ENCODE data around the gene RNF146. TPM values are rescaled to one million over a fixed set of nuclear protein-coding genes. Genes with fewer than 3 reads are reported as not detected.
"Not testable (repeated sequence)": the region's sequence is repeated elsewhere in the genome, so short reads cannot be mapped to it uniquely, and the experiment has no call there.

RNF146 gene
- 21.0 TPM for total RNA-seq

GRCh38 chr6:127266178-127266891 lies at the start of gene RNF146:
RNF146 (plus strand) TSS chr6:127266864; CDS start chr6:127280339, 13,475 bp downstream.
- peak within 1 kb of the TSS; percentile 99 to 100 for H3K27ac ChIP-seq
- no peaks in the 10 kb centered on the region for H3K27me3 ChIP-seq
- H3K9me3 ChIP-seq: no peaks in the 10 kb centered on the region
- TF ChIP-seq CTCF (IDR thresholded peaks at IDR 0.05): peak; percentile 49 to 81 (median 78)
- peak; percentile 16 to 89 for DNase-seq (ENCODE audit: low spot score in 2 of 2)
- peaks cover 0 to 5% of the 10 kb centered on the region in 2 donors for H3K4me1 ChIP-seq
- no peaks in the 10 kb centered on the region for H3K36me3 ChIP-seq
- peak within 1 kb of the TSS; percentile 87 to 91 for H3K4me3 ChIP-seq
- intact Hi-C loops (cut with DNase I): loop anchor here (2.0 to 10.0 kb wide), 4 partner anchors 76 to 1482 kb away; partner anchors contain the start of gene ECHDC1

- Histone ChIP-seq H3K4me1 (no peaks in the 10 kb centered on the region), H3K36me3 (no peaks in the 10 kb centered on the region), H3K27me3 (no peaks in the 10 kb centered on the region), H3K27ac (no peak overlapping the region), H3K9me3 (no peaks in the 10 kb centered on the region), H3K4me3 (no peak overlapping the region)
- intact Hi-C loops (cut with DNase I): no loop called here
- no peak for TF ChIP-seq CTCF (IDR thresholded peaks at IDR 0.05)
- no peak for DNase-seq (ENCODE audit: low spot score in 2 of 2)
These were observed 46.8 kb upstream of the RNF146 start for GRCh38 chr6:127219869-127220268.

- no peaks in the 10 kb centered on the region for H3K9me3 ChIP-seq
- no peaks in the 10 kb centered on the region for H3K36me3 ChIP-seq
- no peak overlapping the region for H3K27ac ChIP-seq
- H3K4me1 ChIP-seq: no peaks in the 10 kb centered on the region
- intact Hi-C loops (cut with DNase I): no loop called here
- DNase-seq (ENCODE audit: low spot score in 2 of 2): no peak
- H3K27me3 ChIP-seq: no peaks in the 10 kb centered on the region
- TF ChIP-seq CTCF (IDR thresholded peaks at IDR 0.05): no peak
- H3K4me3 ChIP-seq: no peak overlapping the region
These were observed 45.5 kb upstream of the RNF146 start for GRCh38 chr6:127221201-127221600.

GRCh38 chr6:127222418-127222817 lies 44.2 kb upstream of the RNF146 start:
- no peak for DNase-seq (ENCODE audit: low spot score in 2 of 2)
- Histone ChIP-seq H3K4me3 (no peak overlapping the region), H3K36me3 (no peaks in the 10 kb centered on the region), H3K9me3 (no peaks in the 10 kb centered on the region), H3K4me1 (no peaks in the 10 kb centered on the region), H3K27ac (no peak overlapping the region), H3K27me3 (no peaks in the 10 kb centered on the region)
- TF ChIP-seq CTCF (IDR thresholded peaks at IDR 0.05): no peak
- intact Hi-C loops (cut with DNase I): no loop called here

- DNase-seq (ENCODE audit: low spot score in 2 of 2): no peak
- intact Hi-C loops (cut with DNase I): no loop called here
- no peaks in the 10 kb centered on the region for H3K4me1 ChIP-seq
- no peak overlapping the region for H3K4me3 ChIP-seq
- no peaks in the 10 kb centered on the region for H3K36me3 ChIP-seq
- TF ChIP-seq CTCF (IDR thresholded peaks at IDR 0.05): no peak
- no peaks in the 10 kb centered on the region for H3K9me3 ChIP-seq
- H3K27ac ChIP-seq: no peak overlapping the region
- H3K27me3 ChIP-seq: no peaks in the 10 kb centered on the region
These were observed 41.2 kb upstream of the RNF146 start for GRCh38 chr6:127225497-127225896.

GRCh38 chr6:127233819-127234218 lies 32.8 kb upstream of the RNF146 start:
- H3K36me3 ChIP-seq; H3K27ac ChIP-seq; intact Hi-C loops (cut with DNase I); DNase-seq (ENCODE audit: low spot score in 2 of 2); H3K4me3 ChIP-seq; H3K4me1 ChIP-seq; H3K27me3 ChIP-seq: not testable (repeated sequence)
- H3K9me3 ChIP-seq: peaks cover 0 to 11% of the 10 kb centered on the region in 2 donors

Measured in ascending aorta (tissue), 2 donors.